Fibroblast of lung (primary cell): ENCODE data around the gene CLSTN1.
"Not testable (repeated sequence)": the region's sequence is repeated elsewhere in the genome, so short reads cannot be mapped to it uniquely, and the experiment has no call there.

Experiments used
- EZH2 ChIP-seq: IDR thresholded peaks from 2 replicates; pipeline ENCODE4 v1.5.1; 2012; ENCODE audit warnings: low read length, control low read depth, mild to moderate bottlenecking; ENCODE audit errors: missing control alignments
- TF ChIP-seq, protein P1 (sequence below), 2 donors: IDR thresholded peaks in 1 of 2; conservative IDR thresholded peaks in 1 of 2; 1 replicate in 1 of 2; 2 replicates in 1 of 2; pipeline ENCODE4 v1.5.1; 2011 to 2012; ENCODE audit warnings: low read length in 2 of 2, control low read depth in 1 of 2, inconsistent platforms in 1 of 2, low read depth in 1 of 2, mild to moderate bottlenecking in 1 of 2

DNA sequence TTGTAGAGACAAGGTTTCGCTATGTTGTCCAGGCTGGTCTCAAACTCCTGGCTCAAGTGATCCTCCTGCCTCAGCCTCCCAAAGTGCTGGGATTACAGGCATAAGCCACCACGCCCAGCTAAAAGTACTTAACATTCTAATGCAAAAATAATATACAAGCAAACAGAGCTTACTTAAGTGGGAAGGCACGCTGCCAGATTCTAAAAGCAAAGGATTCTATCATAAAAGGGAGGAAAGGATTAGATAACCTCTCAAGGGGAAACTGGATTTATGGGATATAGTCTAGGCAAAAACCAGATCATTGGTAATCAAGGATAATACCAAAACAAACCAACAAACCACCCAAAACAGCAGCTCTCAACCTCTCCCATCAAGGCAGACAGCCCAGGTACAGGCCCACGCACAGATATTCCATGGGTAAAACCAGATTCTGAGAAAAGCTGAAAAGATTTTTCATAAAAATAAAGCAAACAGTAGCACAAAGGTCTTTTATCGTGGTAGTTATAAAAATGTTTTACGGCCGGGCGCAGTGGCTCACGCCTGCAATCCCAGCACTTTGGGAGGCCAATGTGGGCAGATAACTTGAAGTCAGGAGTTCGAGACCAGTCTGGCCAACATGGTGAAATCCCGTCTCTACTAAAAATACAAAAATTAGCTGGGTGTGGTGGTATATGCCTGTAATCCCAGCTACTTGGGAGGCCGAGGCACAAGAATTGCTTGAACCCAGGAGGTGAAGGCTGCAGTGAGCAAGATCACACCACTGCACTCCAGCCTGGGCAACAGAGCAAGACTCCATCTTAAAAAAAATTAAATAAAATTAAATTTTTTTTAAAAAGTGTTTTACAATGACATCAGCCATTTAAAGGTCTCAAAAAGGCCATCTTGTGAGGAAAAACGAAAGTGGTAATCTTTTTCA is 20.5 kb downstream of the CLSTN1 start:
- TF ChIP-seq, protein P1, sequence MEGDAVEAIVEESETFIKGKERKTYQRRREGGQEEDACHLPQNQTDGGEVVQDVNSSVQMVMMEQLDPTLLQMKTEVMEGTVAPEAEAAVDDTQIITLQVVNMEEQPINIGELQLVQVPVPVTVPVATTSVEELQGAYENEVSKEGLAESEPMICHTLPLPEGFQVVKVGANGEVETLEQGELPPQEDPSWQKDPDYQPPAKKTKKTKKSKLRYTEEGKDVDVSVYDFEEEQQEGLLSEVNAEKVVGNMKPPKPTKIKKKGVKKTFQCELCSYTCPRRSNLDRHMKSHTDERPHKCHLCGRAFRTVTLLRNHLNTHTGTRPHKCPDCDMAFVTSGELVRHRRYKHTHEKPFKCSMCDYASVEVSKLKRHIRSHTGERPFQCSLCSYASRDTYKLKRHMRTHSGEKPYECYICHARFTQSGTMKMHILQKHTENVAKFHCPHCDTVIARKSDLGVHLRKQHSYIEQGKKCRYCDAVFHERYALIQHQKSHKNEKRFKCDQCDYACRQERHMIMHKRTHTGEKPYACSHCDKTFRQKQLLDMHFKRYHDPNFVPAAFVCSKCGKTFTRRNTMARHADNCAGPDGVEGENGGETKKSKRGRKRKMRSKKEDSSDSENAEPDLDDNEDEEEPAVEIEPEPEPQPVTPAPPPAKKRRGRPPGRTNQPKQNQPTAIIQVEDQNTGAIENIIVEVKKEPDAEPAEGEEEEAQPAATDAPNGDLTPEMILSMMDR (conservative IDR thresholded peaks at IDR 0.05 in 1 of 2, IDR thresholded peaks at IDR 0.05 in 1 of 2; ENCODE audit: low read depth in 1 of 2, low read length in 2 of 2), result not testable (repeated sequence)
- TF ChIP-seq EZH2, result not testable (repeated sequence)
